ENCODE data around the gene NSG1.

DNA sequence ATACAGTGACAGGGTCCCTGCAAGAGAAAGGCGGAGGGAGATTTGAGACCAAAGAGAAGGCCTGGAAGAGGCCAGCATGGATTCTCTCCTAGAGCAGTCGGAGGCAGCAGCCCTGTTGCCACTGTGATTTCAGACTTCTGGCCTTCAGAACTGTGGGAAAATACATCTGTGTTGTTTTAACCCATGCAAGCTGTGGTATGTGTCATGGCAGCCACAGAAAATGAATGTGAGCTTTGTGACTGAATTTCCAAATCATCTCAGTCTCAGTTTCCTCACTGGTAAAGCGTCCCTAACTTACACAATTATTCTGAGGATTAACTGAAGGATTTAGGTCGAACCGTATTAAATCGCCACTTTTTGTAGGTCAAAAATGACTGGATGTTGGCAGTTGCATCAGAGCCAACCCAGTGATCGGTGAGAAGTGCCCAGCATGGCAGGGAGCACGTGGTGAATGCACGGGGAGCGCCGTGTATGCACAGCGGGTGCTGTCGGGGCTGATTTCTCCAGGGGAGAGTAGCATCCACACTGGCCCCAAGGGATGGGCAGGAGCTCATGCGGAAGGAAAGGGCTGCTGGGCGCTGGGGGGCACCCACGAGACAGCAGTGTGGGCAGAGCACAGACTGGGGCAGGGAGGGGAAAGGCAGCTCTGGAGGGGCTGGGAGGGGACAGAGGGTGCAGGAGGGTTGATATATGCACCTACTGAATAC, 23.8 kb upstream of the NSG1 start:
- TF ChIP-seq POLR2A (IDR thresholded peaks at IDR 0.05; ENCODE audit: low read depth), result no peak
- TF ChIP-seq CTCF (IDR thresholded peaks at IDR 0.05), result no peak
- TF ChIP-seq EP300 (IDR thresholded peaks at IDR 0.05), result no peak
